Measurements from ENCODE around the gene BNIP5.
A peak's percentile ranks its signal among the peaks of the same experiment; 100 is the strongest.

The BNIP5 gene

DNA sequence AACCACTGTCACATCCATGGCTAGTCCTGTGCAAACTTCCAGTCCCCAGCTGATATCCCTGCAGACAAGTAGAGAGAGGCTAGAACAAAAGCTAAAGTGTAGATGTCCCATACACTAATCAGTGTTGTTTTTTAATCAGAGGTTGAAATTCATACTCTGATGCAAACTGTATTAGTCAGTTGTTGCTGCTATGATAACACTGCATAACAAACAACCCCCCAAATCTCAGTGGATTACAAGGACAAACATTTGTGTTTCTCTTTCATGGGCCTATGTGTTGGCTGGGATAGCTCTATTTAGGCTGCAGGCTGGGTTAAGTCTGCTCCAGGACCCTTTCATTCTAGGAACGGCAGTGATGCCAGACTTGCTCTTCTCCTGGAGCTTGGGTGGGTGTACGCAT lies 26.8 kb downstream of the BNIP5 start:
- no peak overlapping the region for H3K27ac ChIP-seq
- TF ChIP-seq ZFX (IDR thresholded peaks at IDR 0.05): no peak
- TF ChIP-seq, protein P1, sequence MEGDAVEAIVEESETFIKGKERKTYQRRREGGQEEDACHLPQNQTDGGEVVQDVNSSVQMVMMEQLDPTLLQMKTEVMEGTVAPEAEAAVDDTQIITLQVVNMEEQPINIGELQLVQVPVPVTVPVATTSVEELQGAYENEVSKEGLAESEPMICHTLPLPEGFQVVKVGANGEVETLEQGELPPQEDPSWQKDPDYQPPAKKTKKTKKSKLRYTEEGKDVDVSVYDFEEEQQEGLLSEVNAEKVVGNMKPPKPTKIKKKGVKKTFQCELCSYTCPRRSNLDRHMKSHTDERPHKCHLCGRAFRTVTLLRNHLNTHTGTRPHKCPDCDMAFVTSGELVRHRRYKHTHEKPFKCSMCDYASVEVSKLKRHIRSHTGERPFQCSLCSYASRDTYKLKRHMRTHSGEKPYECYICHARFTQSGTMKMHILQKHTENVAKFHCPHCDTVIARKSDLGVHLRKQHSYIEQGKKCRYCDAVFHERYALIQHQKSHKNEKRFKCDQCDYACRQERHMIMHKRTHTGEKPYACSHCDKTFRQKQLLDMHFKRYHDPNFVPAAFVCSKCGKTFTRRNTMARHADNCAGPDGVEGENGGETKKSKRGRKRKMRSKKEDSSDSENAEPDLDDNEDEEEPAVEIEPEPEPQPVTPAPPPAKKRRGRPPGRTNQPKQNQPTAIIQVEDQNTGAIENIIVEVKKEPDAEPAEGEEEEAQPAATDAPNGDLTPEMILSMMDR (conservative IDR thresholded peaks at IDR 0.05): no peak

- H3K27ac ChIP-seq: no peak overlapping the region
- TF ChIP-seq, protein P1 (conservative IDR thresholded peaks at IDR 0.05): no peak
- TF ChIP-seq ZFX (IDR thresholded peaks at IDR 0.05): no peak
These were observed 27.5 kb downstream of the BNIP5 start for GRCh38 chr6:36309203-36309602.

DNA sequence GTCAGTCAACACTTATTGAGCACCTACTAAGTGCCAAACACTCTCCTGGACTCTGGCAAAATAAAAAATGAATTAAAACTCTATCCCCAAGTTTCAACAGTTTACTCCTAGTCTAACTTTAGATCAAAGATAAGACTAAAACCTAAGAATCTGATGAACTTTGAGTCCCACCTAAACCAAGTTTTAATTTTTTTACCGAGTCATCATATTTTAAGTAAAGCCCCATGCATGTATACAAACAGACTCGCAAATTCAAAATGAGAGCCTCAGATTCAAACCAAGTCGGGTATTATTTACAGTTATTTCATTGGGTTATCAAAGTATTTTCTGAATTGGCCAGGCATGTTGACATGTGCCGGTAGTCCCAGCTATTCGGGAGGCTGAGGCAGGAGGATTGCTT lies 28.2 kb downstream of the BNIP5 start:
- H3K27ac ChIP-seq: no peak overlapping the region
- TF ChIP-seq ZFX (IDR thresholded peaks at IDR 0.05): no peak
- TF ChIP-seq, protein P1 (conservative IDR thresholded peaks at IDR 0.05): no peak

DNA sequence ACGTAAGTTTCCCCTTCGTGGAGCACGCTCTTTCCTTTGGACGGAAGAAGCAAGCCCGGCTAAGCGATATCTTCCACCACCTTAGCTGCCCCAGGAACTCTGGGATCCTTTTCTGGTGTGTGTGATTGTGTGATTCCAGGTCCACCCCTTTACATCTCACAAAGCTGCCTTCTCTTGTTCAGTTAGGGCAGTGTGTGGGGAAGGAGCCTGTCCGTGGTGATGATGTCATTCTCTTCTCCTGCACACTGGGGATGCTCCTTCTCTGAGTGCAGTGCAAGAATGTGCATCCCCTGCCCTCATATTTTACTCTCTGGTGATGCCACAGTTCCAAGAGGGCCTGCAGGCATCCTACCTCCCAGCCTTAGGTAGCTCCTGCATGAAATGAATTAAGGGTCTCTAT lies 30.3 kb downstream of the BNIP5 start:
- no peak overlapping the region for H3K27ac ChIP-seq
- TF ChIP-seq ZFX (IDR thresholded peaks at IDR 0.05): no peak
- TF ChIP-seq, protein P1 (conservative IDR thresholded peaks at IDR 0.05): no peak

- no peak overlapping the region for H3K27ac ChIP-seq
- TF ChIP-seq, protein P1 (conservative IDR thresholded peaks at IDR 0.05): no peak
- TF ChIP-seq ZFX (IDR thresholded peaks at IDR 0.05): no peak
These were observed 30.8 kb downstream of the BNIP5 start for GRCh38 chr6:36305885-36306284.

GRCh38 chr6:36302227-36302976 lies 34.3 kb downstream of the BNIP5 start:
- no peak overlapping the region for H3K27ac ChIP-seq
- TF ChIP-seq, protein P1 (conservative IDR thresholded peaks at IDR 0.05): peak; percentile 98
- no peak for TF ChIP-seq ZFX (IDR thresholded peaks at IDR 0.05)

DNA sequence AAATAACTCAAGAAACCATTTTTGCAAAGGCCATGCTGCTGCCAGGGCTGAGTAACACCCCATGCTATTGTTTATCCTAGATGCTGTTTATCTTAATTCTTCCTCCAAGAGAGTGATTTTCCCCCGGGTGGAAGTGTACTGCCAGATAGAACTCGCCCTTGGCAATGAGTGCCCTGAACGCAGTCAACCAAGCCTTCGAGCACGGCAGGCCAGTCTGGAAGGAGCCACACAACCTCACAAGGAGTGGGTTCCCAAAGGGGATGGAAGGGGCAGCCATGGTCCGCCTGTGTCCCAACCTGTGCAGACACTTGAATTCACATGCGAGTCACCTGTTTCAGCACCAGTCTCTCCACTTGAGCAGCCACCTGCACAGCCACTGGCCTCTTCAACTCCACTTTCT lies 34.9 kb downstream of the BNIP5 start:
- no peak overlapping the region for H3K27ac ChIP-seq
- TF ChIP-seq, protein P1 (conservative IDR thresholded peaks at IDR 0.05): no peak
- TF ChIP-seq ZFX (IDR thresholded peaks at IDR 0.05): no peak
